CD4-positive, alpha-beta T cell treated with Interleukin-21 for 1 hour (primary cell): ENCODE results near the gene ZFP1.
"Not testable (repeated sequence)": the region's sequence is repeated elsewhere in the genome, so short reads cannot be mapped to it uniquely, and the experiment has no call there.

Source experiments
- DNase-seq: peaks from one replicate; pipeline ENCODE4 v3.0.0-alpha.2; 2020

ZFP1 gene

GRCh38 chr16:75205438-75205837 lies 57.1 kb downstream of the ZFP1 start:
- not testable (repeated sequence) for DNase-seq

GRCh38 chr16:75205961-75206748 lies 57.8 kb downstream of the ZFP1 start:
- not testable (repeated sequence) for DNase-seq

- no peak for DNase-seq
These were observed 58.6 kb downstream of the ZFP1 start, which contains the start of gene CTRB2 for GRCh38 chr16:75206749-75207451. TSS of gene CTRB2 (minus strand) at chr16:75207161. CDS start at chr16:75207141, 20 bp downstream.

GRCh38 chr16:75207831-75208230 lies 59.5 kb downstream of the ZFP1 start:
- DNase-seq: no peak

GRCh38 chr16:75208242-75208825 lies 60.0 kb downstream of the ZFP1 start:
- DNase-seq: no peak

- DNase-seq: no peak
These were observed 60.7 kb downstream of the ZFP1 start for GRCh38 chr16:75208861-75209505.

- not testable (repeated sequence) for DNase-seq
These were observed 61.2 kb downstream of the ZFP1 start for GRCh38 chr16:75209514-75209913.

GRCh38 chr16:75209944-75210343 lies 61.6 kb downstream of the ZFP1 start:
- no peak for DNase-seq

GRCh38 chr16:75211286-75211685 lies 63.0 kb downstream of the ZFP1 start:
- DNase-seq: not testable (repeated sequence)

- DNase-seq: no peak
These were observed 67.8 kb downstream of the ZFP1 start for GRCh38 chr16:75216127-75216526.

- DNase-seq: no peak
These were observed 68.3 kb downstream of the ZFP1 start for GRCh38 chr16:75216576-75216975.

- DNase-seq: no peak
These were observed 69.1 kb downstream of the ZFP1 start for GRCh38 chr16:75217389-75217851.

GRCh38 chr16:75218256-75219076 lies 70.1 kb downstream of the ZFP1 start, which contains the start of gene CTRB1:
TSS of gene CTRB1 (plus strand) at chr16:75218988. CDS start at chr16:75219008, 20 bp downstream.
- DNase-seq: no peak

GRCh38 chr16:75219088-75219487 lies 70.8 kb downstream of the ZFP1 start:
- no peak for DNase-seq

GRCh38 chr16:75219838-75220237 lies 71.5 kb downstream of the ZFP1 start:
- DNase-seq: peak; percentile 30
